Skeletal muscle satellite cell (primary cell): Measurements from ENCODE around the gene WDR81.
"Not testable (repeated sequence)": the region's sequence is repeated elsewhere in the genome, so short reads cannot be mapped to it uniquely, and the experiment has no call there.

ENCODE experiments used
- H3K27me3 ChIP-seq: 2 replicates; pipeline ENCODE4 v1.7.0; 2013; ENCODE audit warnings: low read length; ENCODE audit not compliant: control insufficient read depth, insufficient read depth
- H3K36me3 ChIP-seq: 2 replicates; pipeline ENCODE4 v1.7.0; 2013; ENCODE audit warnings: mild to moderate bottlenecking, control low read depth, low read length; ENCODE audit not compliant: insufficient read depth
- H3K4me1 ChIP-seq: 2 replicates; pipeline ENCODE4 v1.7.0; 2013; ENCODE audit warnings: low read length; ENCODE audit not compliant: control insufficient read depth, insufficient read depth
- H3K4me2 ChIP-seq: 2 replicates; pipeline ENCODE4 v1.7.0; 2013; ENCODE audit warnings: mild to moderate bottlenecking, low read length
- H3K4me3 ChIP-seq: 2 replicates; pipeline ENCODE4 v1.7.0; 2013; ENCODE audit warnings: low read length
- H3K9ac ChIP-seq: 2 replicates; pipeline ENCODE4 v1.7.0; 2013; ENCODE audit warnings: mild to moderate bottlenecking, low read depth, low read length, moderate library complexity
- H3K9me3 ChIP-seq: replicated peaks from 2 replicates; pipeline ENCODE4 v1.7.0; 2013; ENCODE audit warnings: mild to moderate bottlenecking, control low read depth, low read length

The WDR81 gene

GRCh38 chr17:1703063-1703462 is 21.4 kb upstream of the WDR81 start:
- Histone ChIP-seq H3K36me3 (no peaks in the 10 kb centered on the region), H3K4me1 (no peaks in the 10 kb centered on the region), H3K9ac (no peak overlapping the region), H3K4me3 (no peak overlapping the region), H3K9me3 (no peaks in the 10 kb centered on the region), H3K27me3 (no peaks in the 10 kb centered on the region), H3K4me2 (no peak overlapping the region)

- Histone ChIP-seq H3K9me3 (no peaks in the 10 kb centered on the region), H3K4me2 (no peak overlapping the region), H3K27me3 (no peaks in the 10 kb centered on the region), H3K36me3 (no peaks in the 10 kb centered on the region), H3K9ac (no peak overlapping the region), H3K4me1 (no peaks in the 10 kb centered on the region), H3K4me3 (no peak overlapping the region)
Measured at GRCh38 chr17:1705004-1705403, 19.5 kb upstream of the WDR81 start.

GRCh38 chr17:1707107-1707506 is 17.4 kb upstream of the WDR81 start:
- H3K27me3 ChIP-seq = no peaks in the 10 kb centered on the region
- no peak overlapping the region for H3K4me3 ChIP-seq
- H3K9me3 ChIP-seq = no peaks in the 10 kb centered on the region
- H3K36me3 ChIP-seq = peaks cover 13% of the 10 kb centered on the region
- H3K4me2 ChIP-seq = no peak overlapping the region
- no peak overlapping the region for H3K9ac ChIP-seq
- H3K4me1 ChIP-seq = peaks cover 17% of the 10 kb centered on the region

GRCh38 chr17:1708791-1709346 is 15.6 kb upstream of the WDR81 start:
- not testable (repeated sequence) for H3K9ac ChIP-seq, H3K9me3 ChIP-seq, H3K27me3 ChIP-seq, H3K4me3 ChIP-seq, H3K4me2 ChIP-seq
- Histone ChIP-seq H3K36me3 (peaks cover 31% of the 10 kb centered on the region), H3K4me1 (peaks cover 35% of the 10 kb centered on the region)

GRCh38 chr17:1709403-1709951 is 15.0 kb upstream of the WDR81 start:
- peaks cover 39% of the 10 kb centered on the region for H3K4me1 ChIP-seq
- H3K27me3 ChIP-seq = no peaks in the 10 kb centered on the region
- H3K9me3 ChIP-seq = no peaks in the 10 kb centered on the region
- H3K9ac ChIP-seq = no peak overlapping the region
- H3K4me2 ChIP-seq = peak overlapping the region; percentile 99
- peaks cover 36% of the 10 kb centered on the region for H3K36me3 ChIP-seq
- H3K4me3 ChIP-seq = no peak overlapping the region

- H3K27me3 ChIP-seq = no peaks in the 10 kb centered on the region
- H3K4me2 ChIP-seq = peak within 1 kb of the TSS; percentile 99
- peaks cover 39% of the 10 kb centered on the region for H3K4me1 ChIP-seq
- peak within 1 kb of the TSS; percentile 74 for H3K4me3 ChIP-seq
- peaks cover 39% of the 10 kb centered on the region for H3K36me3 ChIP-seq
- H3K9me3 ChIP-seq = no peaks in the 10 kb centered on the region
- H3K9ac ChIP-seq = peak within 1 kb of the TSS; percentile 80
Measured at GRCh38 chr17:1709971-1710806, 14.3 kb upstream of the WDR81 start, which contains the start of gene TLCD2. TSS of gene TLCD2 (minus strand) at chr17:1710377. CDS start at chr17:1710242, 135 bp downstream.

GRCh38 chr17:1710807-1711553 is 13.5 kb upstream of the WDR81 start:
- Histone ChIP-seq H3K36me3 (peaks cover 39% of the 10 kb centered on the region), H3K9ac (peak overlapping the region; percentile 80), H3K9me3 (no peaks in the 10 kb centered on the region), H3K4me1 (peaks cover 39% of the 10 kb centered on the region), H3K4me2 (peak overlapping the region; percentile 99), H3K27me3 (no peaks in the 10 kb centered on the region), H3K4me3 (peak overlapping the region; percentile 74)

- no peaks in the 10 kb centered on the region for H3K27me3 ChIP-seq
- no peak overlapping the region for H3K9ac ChIP-seq
- H3K36me3 ChIP-seq = peaks cover 39% of the 10 kb centered on the region
- peak overlapping the region; percentile 99 for H3K4me2 ChIP-seq
- H3K4me3 ChIP-seq = peak overlapping the region; percentile 79
- peaks cover 39% of the 10 kb centered on the region for H3K4me1 ChIP-seq
- no peaks in the 10 kb centered on the region for H3K9me3 ChIP-seq
Measured at GRCh38 chr17:1711804-1712203, 12.7 kb upstream of the WDR81 start.

- Histone ChIP-seq H3K4me2 (peak overlapping the region; percentile 99), H3K4me1 (peaks cover 39% of the 10 kb centered on the region), H3K9me3 (no peaks in the 10 kb centered on the region), H3K27me3 (no peaks in the 10 kb centered on the region), H3K4me3 (peak overlapping the region; percentile 79), H3K36me3 (peaks cover 39% of the 10 kb centered on the region), H3K9ac (peak overlapping the region; percentile 95)
Measured at GRCh38 chr17:1712271-1712670, 12.2 kb upstream of the WDR81 start.

GRCh38 chr17:1713160-1713877 is 11.2 kb upstream of the WDR81 start:
- Histone ChIP-seq H3K4me1 (peaks cover 49% of the 10 kb centered on the region), H3K36me3 (peaks cover 39% of the 10 kb centered on the region), H3K4me2 (peak overlapping the region; percentile 99), H3K4me3 (peak overlapping the region; percentile 79), H3K9ac (peak overlapping the region; percentile 95), H3K27me3 (no peaks in the 10 kb centered on the region), H3K9me3 (no peaks in the 10 kb centered on the region)
